Smooth muscle cell (in vitro differentiated cells): ENCODE results near the gene FGD3. TPM values are rescaled to one million over a fixed set of nuclear protein-coding genes. Genes with fewer than 3 reads are reported as not detected.

Experiments
- DNase-seq: peaks from one replicate; lab custom pipeline; 2025; ENCODE audit not compliant: unreplicated experiment; lab: John Stamatoyannopoulos, UW
- H2AFZ ChIP-seq: fragments of 200-600 bp; sonication (generic); 2 replicates; pipeline ENCODE4 v1.6.0; 2016; ENCODE audit warnings: antibody characterized with exemption, low read depth, mild to moderate bottlenecking
- H3F3A ChIP-seq: fragments of 200-600 bp; sonication (generic); 2 replicates; pipeline ENCODE4 v1.6.0; 2017; ENCODE audit warnings: antibody characterized with exemption, low read depth
- H3K27ac ChIP-seq: fragments of 200-600 bp; sonication (generic); 2 replicates; pipeline ENCODE4 v1.5.1; 2016; ENCODE audit warnings: low read depth, mild to moderate bottlenecking
- H3K27me3 ChIP-seq: fragments of 200-600 bp; sonication (generic); 2 replicates; pipeline ENCODE4 v1.6.1; 2016; ENCODE audit warnings: low read depth, mild to moderate bottlenecking
- H3K36me3 ChIP-seq: fragments of 200-600 bp; sonication (generic); 2 replicates; pipeline ENCODE4 v1.5.1; 2016; ENCODE audit warnings: low read depth
- H3K4me1 ChIP-seq: fragments of 200-600 bp; sonication (generic); 2 replicates; pipeline ENCODE4 v1.5.1; 2016; ENCODE audit warnings: low read depth
- H3K4me2 ChIP-seq: fragments of 200-600 bp; sonication (generic); 2 replicates; pipeline ENCODE4 v1.6.0; 2016; ENCODE audit warnings: mild to moderate bottlenecking
- H3K4me3 ChIP-seq: fragments of 200-600 bp; sonication (generic); 2 replicates; pipeline ENCODE4 v1.5.1; 2016; ENCODE audit warnings: mild to moderate bottlenecking
- H3K79me2 ChIP-seq: fragments of 200-600 bp; sonication (generic); 2 replicates; pipeline ENCODE4 v1.6.0; 2016; ENCODE audit warnings: low read depth, mild to moderate bottlenecking
- H3K9ac ChIP-seq: fragments of 200-600 bp; sonication (generic); 2 replicates; pipeline ENCODE4 v1.6.0; 2016; ENCODE audit warnings: low read depth
- H3K9me3 ChIP-seq: fragments of 200-600 bp; sonication (generic); replicated peaks from 2 replicates; pipeline ENCODE4 v1.5.1; 2016; ENCODE audit warnings: low read depth
- H4K20me1 ChIP-seq: fragments of 200-600 bp; sonication (generic); 2 replicates; pipeline ENCODE4 v1.6.0; 2016; ENCODE audit warnings: low read depth
- CTCF ChIP-seq: fragments of 200-600 bp; sonication (generic); IDR thresholded peaks from 2 replicates; pipeline ENCODE4 v1.5.1; 2017; ENCODE audit warnings: borderline replicate concordance, mild to moderate bottlenecking, antibody characterized with exemption; ENCODE audit not compliant: insufficient read depth, poor library complexity, severe bottlenecking
- WGBS: methylation state at CpG from one replicate; pipeline ENCODE4 v1.1.7; 2016; ENCODE audit warnings: low lambda C conversion rate; 5-methylcytosine and 5-hydroxymethylcytosine counted together
- polyA plus RNA-seq: library from polyadenylated mRNA; unstranded; fragments of >200 nt; fragmentation: Nextera tagmentation; extraction: Ambion mirVana; gene quantifications from 2 replicates; pipeline ENCODE4 v1.2.1, GENCODE V29; 2016
- total RNA-seq: library from RNA; depleted of rRNA; stranded (reverse); fragments of >200 nt; gene quantifications from 2 replicates; pipeline ENCODE4 v1.2.3, GENCODE V29; 2014

Gene FGD3
- total and polyA plus RNA-seq, 2 experiments from 2014 or later = 1.1 to 2.1 TPM

- H3K9ac ChIP-seq = no peak overlapping the region
- no peaks in the 10 kb centered on the region for H3K9me3 ChIP-seq
- H3F3A ChIP-seq = no peaks in the 10 kb centered on the region
- DNase-seq = no peak
- no peaks in the 10 kb centered on the region for H4K20me1 ChIP-seq
- no peak overlapping the region for H3K4me2 ChIP-seq
- H3K4me3 ChIP-seq = no peak overlapping the region
- no peak overlapping the region for H2AFZ ChIP-seq
- H3K4me1 ChIP-seq = peaks cover 8% of the 10 kb centered on the region
- no peaks in the 10 kb centered on the region for H3K79me2 ChIP-seq
- WGBS = 89% methylated on average over 9 of the region's 9 CpGs
- no peaks in the 10 kb centered on the region for H3K27me3 ChIP-seq
- no peaks in the 10 kb centered on the region for H3K36me3 ChIP-seq
- H3K27ac ChIP-seq = no peak overlapping the region
- TF ChIP-seq CTCF = no peak
Observed at GRCh38 chr9:92954886-92955285, 7.6 kb downstream of the FGD3 start.

- WGBS = 100% methylated on average over 3 of the region's 3 CpGs
Observed at GRCh38 chr9:92960561-92961290, 13.4 kb downstream of the FGD3 start.

GRCh38 chr9:92961627-92962302 is 14.4 kb downstream of the FGD3 start:
- Histone ChIP-seq H3K4me2 (no peak overlapping the region), H3K9ac (no peak overlapping the region), H2AFZ (no peak overlapping the region), H3K27ac (no peak overlapping the region), H3K36me3 (no peaks in the 10 kb centered on the region), H3K9me3 (no peaks in the 10 kb centered on the region), H3K79me2 (no peaks in the 10 kb centered on the region), H3K4me1 (no peaks in the 10 kb centered on the region), H3K4me3 (no peak overlapping the region), H4K20me1 (no peaks in the 10 kb centered on the region), H3K27me3 (no peaks in the 10 kb centered on the region), H3F3A (no peaks in the 10 kb centered on the region)
- no peak for TF ChIP-seq CTCF
- no peak for DNase-seq
- WGBS = 87% methylated on average over 3 of the region's 3 CpGs

More at GRCh38 chr9:92960561-92961290, 13.4 kb downstream of the FGD3 start:
- no peaks in the 10 kb centered on the region for H3K27me3 ChIP-seq
- TF ChIP-seq CTCF = no peak
- no peak overlapping the region for H3K27ac ChIP-seq
- no peak overlapping the region for H2AFZ ChIP-seq
- H3K36me3 ChIP-seq = no peaks in the 10 kb centered on the region
- H3K4me3 ChIP-seq = no peak overlapping the region
- H3K9me3 ChIP-seq = no peaks in the 10 kb centered on the region
- H3K4me1 ChIP-seq = no peaks in the 10 kb centered on the region
- H3K4me2 ChIP-seq = no peak overlapping the region
- H3K79me2 ChIP-seq = no peaks in the 10 kb centered on the region
- no peaks in the 10 kb centered on the region for H4K20me1 ChIP-seq
- H3K9ac ChIP-seq = no peak overlapping the region
- no peak for DNase-seq
- H3F3A ChIP-seq = no peaks in the 10 kb centered on the region

- Histone ChIP-seq H3K9me3 (no peaks in the 10 kb centered on the region), H3K79me2 (no peaks in the 10 kb centered on the region), H4K20me1 (no peaks in the 10 kb centered on the region), H3K4me3 (no peak overlapping the region), H2AFZ (no peak overlapping the region), H3K4me2 (no peak overlapping the region), H3K9ac (no peak overlapping the region), H3K27ac (no peak overlapping the region), H3F3A (no peaks in the 10 kb centered on the region), H3K4me1 (no peaks in the 10 kb centered on the region), H3K27me3 (no peaks in the 10 kb centered on the region), H3K36me3 (no peaks in the 10 kb centered on the region)
- 94% methylated on average over 2 of the region's 2 CpGs for WGBS
- DNase-seq = no peak
- TF ChIP-seq CTCF = no peak
Observed at GRCh38 chr9:92962303-92962649, 15.0 kb downstream of the FGD3 start.
